ACC112 (cell line): ENCODE measurements around the gene ST6GALNAC3.
"Not testable (repeated sequence)": the region's sequence is repeated elsewhere in the genome, so short reads cannot be mapped to it uniquely, and the experiment has no call there.

ENCODE experiments used
- H2AFZ ChIP-seq: fragments of 200-600 bp; sonication (generic); one replicate; pipeline ENCODE4 v1.6.0; 2017; ENCODE audit warnings: antibody characterized with exemption, low read length; ENCODE audit not compliant: unreplicated experiment
- H3K27ac ChIP-seq: fragments of 200-600 bp; sonication (generic); 2 replicates; pipeline ENCODE4 v1.5.1; 2014; ENCODE audit warnings: low read depth, mild to moderate bottlenecking, antibody characterized with exemption, low read length, moderate library complexity
- H3K27me3 ChIP-seq: fragments of 200-600 bp; sonication (generic); 2 replicates; pipeline ENCODE4 v1.6.1; 2014; ENCODE audit warnings: mild to moderate bottlenecking, antibody characterized with exemption, low read length, moderate library complexity, mixed read lengths; ENCODE audit not compliant: insufficient read depth
- H3K36me3 ChIP-seq: fragments of 200-600 bp; sonication (generic); 2 replicates; pipeline ENCODE4 v1.6.1; 2016; ENCODE audit warnings: mild to moderate bottlenecking, antibody characterized with exemption, low read length, moderate library complexity, mixed read lengths; ENCODE audit not compliant: insufficient read depth
- H3K4me1 ChIP-seq: fragments of 200-600 bp; sonication (generic); one replicate; pipeline ENCODE4 v1.6.1; 2016; ENCODE audit warnings: low read length, mixed read lengths; ENCODE audit not compliant: insufficient read depth, unreplicated experiment, control insufficient read depth
- H3K4me3 ChIP-seq: fragments of 200-600 bp; sonication (generic); 2 replicates; pipeline ENCODE4 v1.5.1; 2014; ENCODE audit warnings: mild to moderate bottlenecking, low read depth, low read length
- H3K79me2 ChIP-seq: fragments of 200-600 bp; sonication (generic); one replicate; pipeline ENCODE4 v1.6.0; 2016; ENCODE audit warnings: low read length; ENCODE audit not compliant: control insufficient read depth, unreplicated experiment, insufficient read depth

The ST6GALNAC3 gene

GRCh38 chr1:76314730-76315129, 240.2 kb downstream of the ST6GALNAC3 start:
- H3K4me1 ChIP-seq, result no peaks in the 10 kb centered on the region
- H3K27me3 ChIP-seq, result no peaks in the 10 kb centered on the region
- H2AFZ ChIP-seq, result no peak overlapping the region
- no peaks in the 10 kb centered on the region for H3K79me2 ChIP-seq
- H3K4me3 ChIP-seq, result no peak overlapping the region
- no peak overlapping the region for H3K27ac ChIP-seq
- H3K36me3 ChIP-seq, result no peaks in the 10 kb centered on the region

GRCh38 chr1:76317299-76317900, 242.9 kb downstream of the ST6GALNAC3 start:
- Histone ChIP-seq H3K4me3 (no peak overlapping the region), H3K36me3 (no peaks in the 10 kb centered on the region), H2AFZ (no peak overlapping the region), H3K27me3 (no peaks in the 10 kb centered on the region), H3K79me2 (no peaks in the 10 kb centered on the region), H3K4me1 (no peaks in the 10 kb centered on the region), H3K27ac (no peak overlapping the region)

GRCh38 chr1:76330991-76331603, 256.6 kb downstream of the ST6GALNAC3 start:
- H3K27me3 ChIP-seq, result 0 out of 2 replicates have a peak, but pooled peaks cover 4% of the 10 kb centered on the region
- H3K36me3 ChIP-seq, result no peaks in the 10 kb centered on the region
- H3K4me3 ChIP-seq, result no peak overlapping the region
- H2AFZ ChIP-seq, result no peak overlapping the region
- no peaks in the 10 kb centered on the region for H3K4me1 ChIP-seq
- H3K79me2 ChIP-seq, result no peaks in the 10 kb centered on the region
- no peak overlapping the region for H3K27ac ChIP-seq

GRCh38 chr1:76335882-76336281, 261.3 kb downstream of the ST6GALNAC3 start:
- Histone ChIP-seq H3K27me3 (0 out of 2 replicates have a peak, but pooled peaks cover 4% of the 10 kb centered on the region), H3K79me2 (no peaks in the 10 kb centered on the region), H3K4me1 (peaks cover 4% of the 10 kb centered on the region), H2AFZ (no peak overlapping the region), H3K36me3 (no peaks in the 10 kb centered on the region), H3K4me3 (no peak overlapping the region), H3K27ac (no peak overlapping the region)

GRCh38 chr1:76336931-76337371, 262.4 kb downstream of the ST6GALNAC3 start:
- peaks cover 4% of the 10 kb centered on the region for H3K4me1 ChIP-seq
- no peak overlapping the region for H2AFZ ChIP-seq
- no peaks in the 10 kb centered on the region for H3K79me2 ChIP-seq
- no peak overlapping the region for H3K27ac ChIP-seq
- 0 out of 2 replicates have a peak, but pooled peaks cover 2% of the 10 kb centered on the region for H3K27me3 ChIP-seq
- no peak overlapping the region for H3K4me3 ChIP-seq
- no peaks in the 10 kb centered on the region for H3K36me3 ChIP-seq

- H3K27ac ChIP-seq, result no peak overlapping the region
- H3K79me2 ChIP-seq, result no peaks in the 10 kb centered on the region
- no peaks in the 10 kb centered on the region for H3K36me3 ChIP-seq
- no peak overlapping the region for H2AFZ ChIP-seq
- H3K27me3 ChIP-seq, result no peaks in the 10 kb centered on the region
- peaks cover 4% of the 10 kb centered on the region for H3K4me1 ChIP-seq
- H3K4me3 ChIP-seq, result no peak overlapping the region
Measured at GRCh38 chr1:76337542-76338219, 263.1 kb downstream of the ST6GALNAC3 start.

GRCh38 chr1:76340056-76340455, 265.5 kb downstream of the ST6GALNAC3 start:
- Histone ChIP-seq H3K4me1 (peaks cover 4% of the 10 kb centered on the region), H3K79me2 (no peaks in the 10 kb centered on the region), H2AFZ (no peak overlapping the region), H3K27ac (no peak overlapping the region), H3K36me3 (no peaks in the 10 kb centered on the region), H3K27me3 (0 out of 2 replicates have a peak, but pooled peaks cover 6% of the 10 kb centered on the region), H3K4me3 (no peak overlapping the region)

GRCh38 chr1:76341816-76342215, 267.3 kb downstream of the ST6GALNAC3 start:
- H3K27me3 ChIP-seq, H3K4me3 ChIP-seq, H2AFZ ChIP-seq, H3K36me3 ChIP-seq, H3K27ac ChIP-seq, H3K79me2 ChIP-seq, H3K4me1 ChIP-seq: not testable (repeated sequence)

- H2AFZ ChIP-seq, result no peak overlapping the region
- no peaks in the 10 kb centered on the region for H3K4me1 ChIP-seq
- no peaks in the 10 kb centered on the region for H3K36me3 ChIP-seq
- no peak overlapping the region for H3K27ac ChIP-seq
- no peak overlapping the region for H3K4me3 ChIP-seq
- H3K79me2 ChIP-seq, result no peaks in the 10 kb centered on the region
- H3K27me3 ChIP-seq, result 0 out of 2 replicates have a peak, but pooled peaks cover 6% of the 10 kb centered on the region
Measured at GRCh38 chr1:76343356-76343755, 268.8 kb downstream of the ST6GALNAC3 start.

GRCh38 chr1:76351655-76352054, 277.1 kb downstream of the ST6GALNAC3 start:
- Histone ChIP-seq H3K36me3 (no peaks in the 10 kb centered on the region), H3K4me3 (no peak overlapping the region), H2AFZ (no peak overlapping the region), H3K27me3 (no peaks in the 10 kb centered on the region), H3K79me2 (no peaks in the 10 kb centered on the region), H3K4me1 (no peaks in the 10 kb centered on the region), H3K27ac (no peak overlapping the region)
